ENCODE measurements around the gene CNTNAP2. TPM values are rescaled to one million over a fixed set of nuclear protein-coding genes. Genes with fewer than 3 reads are reported as not detected.

Gene CNTNAP2
- total RNA-seq, 1 experiment from 2014 or later = 60.0 TPM

DNA sequence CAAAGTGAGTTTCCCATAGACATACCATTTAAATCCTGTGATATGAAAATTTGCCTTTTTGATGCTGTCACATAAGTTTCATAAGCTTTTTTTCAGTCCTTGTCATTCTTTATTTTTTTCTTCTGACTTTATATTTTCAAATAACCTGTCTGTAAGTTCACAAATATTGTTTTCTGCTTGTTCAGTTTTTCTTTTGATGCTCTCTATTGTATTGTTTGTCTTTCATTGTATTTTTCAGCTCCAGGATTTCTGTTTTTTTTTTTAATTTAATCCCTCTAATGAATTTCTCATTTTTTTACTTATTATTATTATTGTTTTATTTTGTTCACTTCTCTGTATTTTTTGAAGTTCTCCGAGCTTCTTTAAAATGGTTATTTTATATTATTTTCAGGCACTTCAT lies 623.4 kb downstream of the CNTNAP2 start:
- no peaks in the 10 kb centered on the region for H3K36me3 ChIP-seq (ENCODE audit: insufficient read depth, low read length, poor library complexity, severe bottlenecking)
- H3K27ac ChIP-seq (ENCODE audit: low read depth, low read length, poor library complexity, severe bottlenecking) = no peak overlapping the region
- TF ChIP-seq, protein P1, sequence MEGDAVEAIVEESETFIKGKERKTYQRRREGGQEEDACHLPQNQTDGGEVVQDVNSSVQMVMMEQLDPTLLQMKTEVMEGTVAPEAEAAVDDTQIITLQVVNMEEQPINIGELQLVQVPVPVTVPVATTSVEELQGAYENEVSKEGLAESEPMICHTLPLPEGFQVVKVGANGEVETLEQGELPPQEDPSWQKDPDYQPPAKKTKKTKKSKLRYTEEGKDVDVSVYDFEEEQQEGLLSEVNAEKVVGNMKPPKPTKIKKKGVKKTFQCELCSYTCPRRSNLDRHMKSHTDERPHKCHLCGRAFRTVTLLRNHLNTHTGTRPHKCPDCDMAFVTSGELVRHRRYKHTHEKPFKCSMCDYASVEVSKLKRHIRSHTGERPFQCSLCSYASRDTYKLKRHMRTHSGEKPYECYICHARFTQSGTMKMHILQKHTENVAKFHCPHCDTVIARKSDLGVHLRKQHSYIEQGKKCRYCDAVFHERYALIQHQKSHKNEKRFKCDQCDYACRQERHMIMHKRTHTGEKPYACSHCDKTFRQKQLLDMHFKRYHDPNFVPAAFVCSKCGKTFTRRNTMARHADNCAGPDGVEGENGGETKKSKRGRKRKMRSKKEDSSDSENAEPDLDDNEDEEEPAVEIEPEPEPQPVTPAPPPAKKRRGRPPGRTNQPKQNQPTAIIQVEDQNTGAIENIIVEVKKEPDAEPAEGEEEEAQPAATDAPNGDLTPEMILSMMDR (conservative IDR thresholded peaks at IDR 0.05; ENCODE audit: low read depth, low read length) = no peak
- no peak for TF ChIP-seq EZH2 (IDR thresholded peaks at IDR 0.05; ENCODE audit: borderline replicate concordance, low read depth, low read length, poor library complexity, severe bottlenecking)
- no peak overlapping the region for H3K4me3 ChIP-seq (ENCODE audit: low read depth, low read length, poor library complexity, severe bottlenecking)
- intact Hi-C loops (cut with micrococcal nuclease; ENCODE audit: unreplicated experiment) = no loop called here
- CTCF ChIA-PET = no interaction called here
- POLR2A ChIA-PET (ENCODE audit: low non-redundant PET) = no interaction called here
- BruUV-seq (replicated peaks) = no TSS peak
- peaks cover 8% of the 10 kb centered on the region for H3K9me3 ChIP-seq (ENCODE audit: low read depth, low read length, poor library complexity, severe bottlenecking)
- no peaks in the 10 kb centered on the region for H3K27me3 ChIP-seq (replicated peaks; ENCODE audit: insufficient read depth, low read depth, low read length, poor library complexity)
- no peak for DNase-seq (ENCODE audit: low spot score)
- H3K4me1 ChIP-seq (ENCODE audit: insufficient read depth, low read length, poor library complexity, severe bottlenecking) = no peaks in the 10 kb centered on the region

DNA sequence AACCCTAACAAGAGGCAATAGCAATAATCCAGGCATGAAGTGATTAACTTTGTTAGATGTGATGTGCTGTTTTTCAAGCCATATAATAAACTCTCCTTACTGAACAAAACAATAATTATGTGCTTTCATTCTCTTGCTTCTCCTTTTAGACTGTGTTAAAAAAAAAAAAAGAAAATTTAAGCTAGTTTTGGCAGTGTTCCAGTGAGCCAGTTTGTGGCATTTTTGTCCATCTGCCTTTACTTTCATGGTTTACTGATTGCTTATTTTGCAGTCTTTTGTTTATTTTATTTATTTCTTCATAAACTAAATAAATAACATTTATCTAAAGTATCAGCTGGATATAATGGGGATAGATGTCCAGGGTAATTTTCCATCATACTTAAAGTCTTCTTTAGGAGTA lies 625.3 kb downstream of the CNTNAP2 start:
- Histone ChIP-seq H3K4me3 (ENCODE audit: low read depth, low read length, poor library complexity, severe bottlenecking) (no peak overlapping the region), H3K36me3 (ENCODE audit: insufficient read depth, low read length, poor library complexity, severe bottlenecking) (no peaks in the 10 kb centered on the region), H3K9me3 (ENCODE audit: low read depth, low read length, poor library complexity, severe bottlenecking) (peaks cover 8% of the 10 kb centered on the region), H3K27ac (ENCODE audit: low read depth, low read length, poor library complexity, severe bottlenecking) (no peak overlapping the region), H3K27me3 (replicated peaks; ENCODE audit: insufficient read depth, low read depth, low read length, poor library complexity) (no peaks in the 10 kb centered on the region), H3K4me1 (ENCODE audit: insufficient read depth, low read length, poor library complexity, severe bottlenecking) (no peaks in the 10 kb centered on the region)
- ChIA-PET POLR2A (ENCODE audit: low non-redundant PET) (no interaction called here), CTCF (no interaction called here)
- DNase-seq (ENCODE audit: low spot score) = no peak
- TF ChIP-seq EZH2 (IDR thresholded peaks at IDR 0.05; ENCODE audit: borderline replicate concordance, low read depth, low read length, poor library complexity, severe bottlenecking) = no peak
- BruUV-seq (replicated peaks) = no TSS peak
- intact Hi-C loops (cut with micrococcal nuclease; ENCODE audit: unreplicated experiment) = no loop called here

DNA sequence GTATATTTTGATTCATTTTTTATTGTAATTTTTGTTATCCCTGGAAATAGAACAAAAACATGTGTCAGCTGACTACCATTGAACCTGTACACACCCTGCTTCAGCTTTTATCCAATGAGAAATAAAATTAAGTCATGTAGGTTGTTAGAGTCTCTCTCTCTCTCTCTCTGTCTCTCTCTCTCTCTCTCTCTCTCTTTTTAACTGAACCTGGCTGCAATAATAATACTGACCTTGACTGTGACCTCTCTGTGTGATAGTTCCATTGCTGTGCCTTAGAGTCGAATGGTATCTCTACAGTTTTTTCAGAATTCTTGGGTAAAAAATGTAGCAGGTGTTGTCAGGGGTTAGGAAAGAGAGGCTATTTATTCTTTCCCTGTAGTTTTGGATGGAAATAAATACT lies 637.8 kb downstream of the CNTNAP2 start:
- TF ChIP-seq, protein P1 (conservative IDR thresholded peaks at IDR 0.05; ENCODE audit: low read depth, low read length) = no peak
- TF ChIP-seq EZH2 (IDR thresholded peaks at IDR 0.05; ENCODE audit: borderline replicate concordance, low read depth, low read length, poor library complexity, severe bottlenecking) = no peak
- BruUV-seq (replicated peaks) = no TSS peak
- Histone ChIP-seq H3K27me3 (replicated peaks; ENCODE audit: insufficient read depth, low read depth, low read length, poor library complexity) (no peaks in the 10 kb centered on the region), H3K4me3 (ENCODE audit: low read depth, low read length, poor library complexity, severe bottlenecking) (no peak overlapping the region), H3K9me3 (ENCODE audit: low read depth, low read length, poor library complexity, severe bottlenecking) (peaks cover 11% of the 10 kb centered on the region), H3K4me1 (ENCODE audit: insufficient read depth, low read length, poor library complexity, severe bottlenecking) (no peaks in the 10 kb centered on the region), H3K27ac (ENCODE audit: low read depth, low read length, poor library complexity, severe bottlenecking) (no peak overlapping the region), H3K36me3 (ENCODE audit: insufficient read depth, low read length, poor library complexity, severe bottlenecking) (no peaks in the 10 kb centered on the region)
- CTCF ChIA-PET = no interaction called here
- POLR2A ChIA-PET (ENCODE audit: low non-redundant PET) = no interaction called here
- intact Hi-C loops (cut with micrococcal nuclease; ENCODE audit: unreplicated experiment) = no loop called here
- no peak for DNase-seq (ENCODE audit: low spot score)

DNA sequence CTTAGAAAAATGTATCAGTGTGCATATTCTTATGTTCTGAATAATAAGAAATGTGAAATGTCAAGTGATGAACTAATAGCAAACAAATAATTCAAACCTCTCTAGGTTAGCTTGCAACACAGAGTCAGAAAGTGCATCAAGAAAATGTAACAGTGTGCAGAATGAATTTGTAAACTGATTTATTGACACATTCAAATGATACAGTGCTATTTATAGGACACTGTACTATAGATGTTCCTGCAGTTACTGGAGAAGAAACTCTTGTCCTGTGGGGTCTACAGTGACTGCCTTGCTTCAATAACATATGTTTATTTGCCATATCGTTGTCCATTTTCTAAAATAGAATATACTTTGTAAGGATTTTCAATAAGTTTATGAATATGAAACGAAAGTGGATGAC lies 639.0 kb downstream of the CNTNAP2 start:
- BruUV-seq (replicated peaks) = no TSS peak
- H3K27me3 ChIP-seq (replicated peaks; ENCODE audit: insufficient read depth, low read depth, low read length, poor library complexity) = no peaks in the 10 kb centered on the region
- POLR2A ChIA-PET (ENCODE audit: low non-redundant PET) = no interaction called here
- no peak overlapping the region for H3K4me3 ChIP-seq (ENCODE audit: low read depth, low read length, poor library complexity, severe bottlenecking)
- CTCF ChIA-PET = no interaction called here
- no peak for DNase-seq (ENCODE audit: low spot score)
- H3K4me1 ChIP-seq (ENCODE audit: insufficient read depth, low read length, poor library complexity, severe bottlenecking) = no peaks in the 10 kb centered on the region
- no peaks in the 10 kb centered on the region for H3K36me3 ChIP-seq (ENCODE audit: insufficient read depth, low read length, poor library complexity, severe bottlenecking)
- no peak overlapping the region for H3K27ac ChIP-seq (ENCODE audit: low read depth, low read length, poor library complexity, severe bottlenecking)
- intact Hi-C loops (cut with micrococcal nuclease; ENCODE audit: unreplicated experiment) = no loop called here
- H3K9me3 ChIP-seq (ENCODE audit: low read depth, low read length, poor library complexity, severe bottlenecking) = peaks cover 15% of the 10 kb centered on the region
- TF ChIP-seq, protein P1 (conservative IDR thresholded peaks at IDR 0.05; ENCODE audit: low read depth, low read length) = no peak
- TF ChIP-seq EZH2 (IDR thresholded peaks at IDR 0.05; ENCODE audit: borderline replicate concordance, low read depth, low read length, poor library complexity, severe bottlenecking) = no peak
